Measurements from ENCODE around the gene INHBC. TPM values are rescaled to one million over a fixed set of nuclear protein-coding genes. Genes with fewer than 3 reads are reported as not detected.
A peak's percentile ranks its signal among the peaks of the same experiment; 100 is the strongest.
"Not testable (repeated sequence)": the region's sequence is repeated elsewhere in the genome, so short reads cannot be mapped to it uniquely, and the experiment has no call there.

The INHBC gene
- total RNA-seq, 2 experiments from 2014 or later = 0.20 to 0.33 TPM

DNA sequence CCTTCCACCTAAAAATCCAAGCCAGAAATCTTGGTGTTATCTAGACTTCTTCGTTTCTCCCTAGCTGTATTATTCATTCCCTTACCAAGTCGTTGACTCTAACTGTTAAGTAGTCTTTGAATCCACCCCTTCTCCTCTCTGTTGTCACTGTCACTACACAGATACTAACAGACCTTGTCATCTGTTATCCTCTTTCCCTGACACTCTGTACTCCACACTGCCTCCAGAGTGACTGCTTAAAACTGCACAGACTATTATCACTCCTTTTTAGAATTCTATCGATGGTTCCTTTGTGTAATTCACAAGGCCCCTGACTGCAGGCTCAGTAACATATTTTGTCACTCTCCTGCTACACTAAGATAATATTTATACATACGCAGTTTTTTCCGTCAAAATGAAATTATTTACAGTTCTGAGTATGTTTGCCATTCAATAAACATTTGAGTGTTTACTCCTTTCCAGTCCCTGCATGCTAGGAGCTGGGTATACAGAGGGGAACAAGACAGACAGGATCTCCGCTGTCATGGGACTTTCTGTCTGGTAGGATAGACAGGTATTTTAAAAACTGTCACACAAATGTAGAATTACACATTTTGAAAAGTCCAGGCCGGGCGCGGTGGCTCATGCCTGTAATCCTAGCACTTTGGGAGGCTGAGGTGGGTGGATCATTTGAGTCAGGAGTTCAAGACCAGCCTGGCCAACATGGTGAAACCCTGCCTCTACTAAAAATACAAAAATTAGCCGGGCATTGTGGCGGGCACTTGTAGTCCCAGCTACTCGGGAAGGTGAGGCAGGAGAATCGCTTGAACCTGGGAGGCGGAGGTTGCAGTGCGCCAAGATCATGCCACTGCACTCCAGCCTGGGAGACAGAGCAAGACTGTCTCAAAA lies 57.1 kb downstream of the INHBC start:
- POLR2A ChIA-PET = interaction anchor here (0.7 to 2.4 kb wide), 4 partner anchors 12 to 33 kb away, joined by 3 to 7 read pairs (median 4); partner anchors contain the start of genes ARHGAP9, DDIT3 and GLI1
- H3K4me1 Mint-ChIP-seq (ENCODE audit: low read depth) = peaks cover 35% of the 10 kb centered on the region
- H3K27me3 ChIP-seq (ENCODE audit: control insufficient read depth in 1 of 2, insufficient read depth in 2 of 2, low read length in 2 of 2) = no peaks in the 10 kb centered on the region
- H3K27me3 Mint-ChIP-seq = no peaks in the 10 kb centered on the region
- DNase-seq (peak in 1 of 14 experiments; percentile 31), ATAC-seq (ENCODE audit: poor library complexity) (peak; percentile 28)
- peak overlapping the region; percentile 28 for H3K27ac Mint-ChIP-seq
- H3K36me3 ChIP-seq (ENCODE audit: insufficient read depth, low read length) = peaks cover 43% of the 10 kb centered on the region
- H3K4me1 ChIP-seq (ENCODE audit: insufficient read depth, low read length) = peaks cover 26% of the 10 kb centered on the region
- intact Hi-C loops (cut with DNase I, micrococcal nuclease) = loop anchor here in 1 of 2 experiments (2.0 kb wide), 1 partner anchor 15 kb away; no protein-coding TSS in a partner anchor
- H3K36me3 Mint-ChIP-seq (ENCODE audit: low read depth) = peaks cover 73% of the 10 kb centered on the region
- CTCF ChIA-PET = interaction anchor here (0.7 to 1.5 kb wide), 3 partner anchors 12 to 32 kb away, joined by 4 to 5 read pairs (median 4); partner anchors contain the start of gene GLI1
- peak overlapping the region; percentile 54 for H3K4me3 Mint-ChIP-seq
- no peak overlapping the region for H3K4me3 ChIP-seq (ENCODE audit: low read length)
- TF ChIP-seq, protein P1, sequence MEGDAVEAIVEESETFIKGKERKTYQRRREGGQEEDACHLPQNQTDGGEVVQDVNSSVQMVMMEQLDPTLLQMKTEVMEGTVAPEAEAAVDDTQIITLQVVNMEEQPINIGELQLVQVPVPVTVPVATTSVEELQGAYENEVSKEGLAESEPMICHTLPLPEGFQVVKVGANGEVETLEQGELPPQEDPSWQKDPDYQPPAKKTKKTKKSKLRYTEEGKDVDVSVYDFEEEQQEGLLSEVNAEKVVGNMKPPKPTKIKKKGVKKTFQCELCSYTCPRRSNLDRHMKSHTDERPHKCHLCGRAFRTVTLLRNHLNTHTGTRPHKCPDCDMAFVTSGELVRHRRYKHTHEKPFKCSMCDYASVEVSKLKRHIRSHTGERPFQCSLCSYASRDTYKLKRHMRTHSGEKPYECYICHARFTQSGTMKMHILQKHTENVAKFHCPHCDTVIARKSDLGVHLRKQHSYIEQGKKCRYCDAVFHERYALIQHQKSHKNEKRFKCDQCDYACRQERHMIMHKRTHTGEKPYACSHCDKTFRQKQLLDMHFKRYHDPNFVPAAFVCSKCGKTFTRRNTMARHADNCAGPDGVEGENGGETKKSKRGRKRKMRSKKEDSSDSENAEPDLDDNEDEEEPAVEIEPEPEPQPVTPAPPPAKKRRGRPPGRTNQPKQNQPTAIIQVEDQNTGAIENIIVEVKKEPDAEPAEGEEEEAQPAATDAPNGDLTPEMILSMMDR (IDR thresholded peaks at IDR 0.05) = no peak
- no peak overlapping the region for H3K27ac ChIP-seq (ENCODE audit: low read depth in 1 of 2, low read length in 2 of 2)
- H3K9me3 Mint-ChIP-seq = no peaks in the 10 kb centered on the region
- no peaks in the 10 kb centered on the region for H3K9me3 ChIP-seq (ENCODE audit: control insufficient read depth in 1 of 2, insufficient read depth in 1 of 2, low read length in 2 of 2)

DNA sequence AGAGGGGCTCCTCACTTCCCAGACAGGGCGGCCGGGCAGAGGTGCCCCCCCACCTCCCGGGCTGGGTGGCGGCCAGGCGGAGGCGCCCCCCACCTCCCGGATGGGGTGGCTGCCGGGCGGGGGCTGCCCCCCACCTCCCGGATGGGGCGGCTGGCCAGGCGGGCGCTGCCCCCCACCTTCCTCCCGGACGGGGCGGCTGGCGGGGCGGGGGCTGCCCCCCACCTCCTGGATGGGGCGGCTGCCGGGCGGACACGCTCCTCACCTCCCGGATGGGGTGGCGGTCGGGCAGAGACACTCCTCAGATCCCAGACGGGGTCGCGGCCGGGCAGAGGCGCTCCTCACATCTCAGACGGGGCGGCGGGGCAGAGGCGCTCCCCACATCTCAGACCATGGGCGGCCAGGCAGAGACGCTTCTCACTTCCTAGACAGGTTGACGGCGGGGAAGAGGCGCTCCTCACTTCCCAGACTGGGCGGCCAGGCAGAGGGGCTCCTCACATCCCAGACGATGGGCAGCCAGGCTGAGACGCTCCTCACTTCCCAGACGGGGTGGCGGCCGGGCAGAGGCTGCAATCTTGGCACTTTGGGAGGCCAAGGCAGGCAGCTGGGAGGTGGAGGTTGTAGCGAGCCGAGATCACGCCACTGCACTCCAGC lies 60.6 kb downstream of the INHBC start:
- H3K4me3 Mint-ChIP-seq; H3K27ac Mint-ChIP-seq; intact Hi-C loops (cut with DNase I, micrococcal nuclease); H3K9me3 ChIP-seq (ENCODE audit: control insufficient read depth in 1 of 2, insufficient read depth in 1 of 2, low read length in 2 of 2); H3K27me3 ChIP-seq (ENCODE audit: control insufficient read depth in 1 of 2, insufficient read depth in 2 of 2, low read length in 2 of 2); H3K9me3 Mint-ChIP-seq; CTCF ChIA-PET; DNase-seq; H3K27ac ChIP-seq (ENCODE audit: low read depth in 1 of 2, low read length in 2 of 2); POLR2A ChIA-PET; H3K4me3 ChIP-seq (ENCODE audit: low read length); H3K27me3 Mint-ChIP-seq; ATAC-seq (ENCODE audit: poor library complexity); H3K4me1 ChIP-seq (ENCODE audit: insufficient read depth, low read length): not testable (repeated sequence)
- peaks cover 18% of the 10 kb centered on the region for H3K4me1 Mint-ChIP-seq (ENCODE audit: low read depth)
- peaks cover 53% of the 10 kb centered on the region for H3K36me3 ChIP-seq (ENCODE audit: insufficient read depth, low read length)
- H3K36me3 Mint-ChIP-seq (ENCODE audit: low read depth) = peaks cover 76% of the 10 kb centered on the region

DNA sequence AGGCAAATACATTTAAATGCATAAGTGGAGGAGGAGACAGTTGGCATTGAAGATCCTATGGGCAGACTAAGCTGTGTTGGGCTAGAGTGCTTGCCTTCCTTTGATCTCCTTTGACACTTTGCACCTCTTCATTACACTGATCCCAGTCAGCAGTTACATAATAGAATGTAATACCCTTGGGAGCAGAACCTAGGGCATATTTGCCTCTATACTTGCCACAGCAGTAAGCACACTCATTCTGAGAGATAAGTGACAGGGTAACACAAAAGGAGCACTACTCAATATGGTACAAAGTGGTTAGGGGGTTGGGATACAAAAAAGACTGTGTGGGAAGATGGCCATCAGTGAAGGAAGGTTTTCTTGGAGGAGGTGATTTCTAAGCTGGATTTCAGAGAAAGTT lies 62.2 kb downstream of the INHBC start:
- intact Hi-C loops (cut with DNase I, micrococcal nuclease) = no loop called here
- ATAC-seq (ENCODE audit: poor library complexity) (no peak), DNase-seq (no peak)
- peaks cover 14% of the 10 kb centered on the region for H3K4me1 Mint-ChIP-seq (ENCODE audit: low read depth)
- ChIA-PET POLR2A (interaction anchor here (0.7 kb wide), 2 partner anchors 20 to 94 kb away, joined by 3 read pairs; partner anchors contain the start of gene PIP4K2C), CTCF (interaction anchor here (0.9 kb wide), 1 partner anchor 37 kb away, joined by 3 read pairs; the partner anchor contains the start of gene GLI1)
- H3K4me3 Mint-ChIP-seq = no peak overlapping the region
- Histone ChIP-seq H3K36me3 (ENCODE audit: insufficient read depth, low read length) (peaks cover 51% of the 10 kb centered on the region), H3K4me1 (ENCODE audit: insufficient read depth, low read length) (no peaks in the 10 kb centered on the region), H3K9me3 (ENCODE audit: control insufficient read depth in 1 of 2, insufficient read depth in 1 of 2, low read length in 2 of 2) (no peaks in the 10 kb centered on the region), H3K27me3 (ENCODE audit: control insufficient read depth in 1 of 2, insufficient read depth in 2 of 2, low read length in 2 of 2) (no peaks in the 10 kb centered on the region), H3K27ac (ENCODE audit: low read depth in 1 of 2, low read length in 2 of 2) (no peak overlapping the region), H3K4me3 (ENCODE audit: low read length) (no peak overlapping the region)
- TF ChIP-seq, protein P1 (IDR thresholded peaks at IDR 0.05) = no peak
- H3K36me3 Mint-ChIP-seq (ENCODE audit: low read depth) = peaks cover 74% of the 10 kb centered on the region
- no peak overlapping the region for H3K27ac Mint-ChIP-seq
- no peaks in the 10 kb centered on the region for H3K9me3 Mint-ChIP-seq
- no peaks in the 10 kb centered on the region for H3K27me3 Mint-ChIP-seq
